Measurements from ENCODE around the gene RAB11FIP4.
"Not testable (repeated sequence)": the region's sequence is repeated elsewhere in the genome, so short reads cannot be mapped to it uniquely, and the experiment has no call there.

Gene RAB11FIP4, protein sequence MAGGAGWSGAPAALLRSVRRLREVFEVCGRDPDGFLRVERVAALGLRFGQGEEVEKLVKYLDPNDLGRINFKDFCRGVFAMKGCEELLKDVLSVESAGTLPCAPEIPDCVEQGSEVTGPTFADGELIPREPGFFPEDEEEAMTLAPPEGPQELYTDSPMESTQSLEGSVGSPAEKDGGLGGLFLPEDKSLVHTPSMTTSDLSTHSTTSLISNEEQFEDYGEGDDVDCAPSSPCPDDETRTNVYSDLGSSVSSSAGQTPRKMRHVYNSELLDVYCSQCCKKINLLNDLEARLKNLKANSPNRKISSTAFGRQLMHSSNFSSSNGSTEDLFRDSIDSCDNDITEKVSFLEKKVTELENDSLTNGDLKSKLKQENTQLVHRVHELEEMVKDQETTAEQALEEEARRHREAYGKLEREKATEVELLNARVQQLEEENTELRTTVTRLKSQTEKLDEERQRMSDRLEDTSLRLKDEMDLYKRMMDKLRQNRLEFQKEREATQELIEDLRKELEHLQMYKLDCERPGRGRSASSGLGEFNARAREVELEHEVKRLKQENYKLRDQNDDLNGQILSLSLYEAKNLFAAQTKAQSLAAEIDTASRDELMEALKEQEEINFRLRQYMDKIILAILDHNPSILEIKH

DNA sequence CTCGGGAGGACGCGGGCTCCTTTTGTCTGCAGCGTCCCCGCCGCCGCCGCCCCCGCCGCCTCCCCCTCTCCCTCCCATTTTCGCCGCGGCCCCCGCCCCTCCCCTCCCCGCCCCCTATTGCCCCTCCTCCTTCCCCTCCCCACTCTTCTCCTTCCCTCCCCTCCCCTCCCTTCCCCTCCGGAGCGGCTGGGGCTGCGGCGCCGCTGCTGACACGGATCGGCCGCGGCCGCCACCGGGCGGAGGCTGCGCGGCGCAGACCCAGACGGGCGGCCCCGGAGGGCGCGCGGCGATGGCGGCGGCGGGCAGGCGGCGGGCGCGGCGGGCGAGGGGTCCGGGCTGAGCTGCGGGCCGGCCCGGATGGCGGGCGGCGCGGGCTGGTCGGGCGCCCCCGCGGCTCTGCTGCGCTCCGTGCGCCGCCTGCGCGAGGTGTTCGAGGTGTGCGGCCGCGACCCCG, at the start of gene RAB11FIP4:
Gene RAB11FIP4, plus strand, starts transcription at position 180 of the 454 bp plus-strand sequence. Its CDS starts 178 bp downstream, at position 358.
- H3K4me3 ChIP-seq (ENCODE audit: low read depth, low read length): peak within 1 kb of the TSS; percentile 68
- H3K27me3 ChIP-seq (ENCODE audit: control insufficient read depth, insufficient read depth, low read length): peaks cover 49% of the 10 kb centered on the region
- H3K9ac ChIP-seq (ENCODE audit: low read length): peak within 1 kb of the TSS; percentile 48
- no peak within 1 kb of the TSS for H3K27ac ChIP-seq (ENCODE audit: low read depth, low read length)
- H3K9me3 ChIP-seq (ENCODE audit: control insufficient read depth, insufficient read depth, low read depth, low read length): no peaks in the 10 kb centered on the region
- H3K36me3 ChIP-seq (ENCODE audit: control insufficient read depth, insufficient read depth, low read length): no peaks in the 10 kb centered on the region
- peaks cover 18% of the 10 kb centered on the region for H3K4me1 ChIP-seq (ENCODE audit: control insufficient read depth, insufficient read depth, low read length)

DNA sequence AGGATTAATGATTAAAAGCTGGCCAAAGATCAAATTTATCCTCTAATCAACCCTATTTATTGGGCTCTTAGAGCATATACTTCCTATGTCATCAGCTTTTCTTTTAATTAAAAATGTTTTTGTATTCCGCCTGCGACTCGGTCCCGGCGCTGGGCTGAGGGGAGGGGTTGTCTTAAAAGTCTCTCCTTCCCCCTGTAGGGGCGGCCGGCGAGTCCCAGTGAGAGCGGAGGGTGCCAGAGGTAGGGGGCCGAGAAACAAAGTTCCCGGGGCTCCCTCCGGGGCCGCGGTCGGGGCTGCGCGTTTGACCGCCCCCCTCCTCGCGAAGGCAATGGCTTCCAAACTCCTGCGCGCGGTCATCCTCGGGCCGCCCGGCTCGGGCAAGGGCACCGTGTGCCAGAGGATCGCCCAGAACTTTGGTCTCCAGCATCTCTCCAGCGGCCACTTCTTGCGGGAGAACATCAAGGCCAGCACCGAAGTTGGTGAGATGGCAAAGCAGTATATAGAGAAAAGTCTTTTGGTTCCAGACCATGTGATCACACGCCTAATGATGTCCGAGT, 46.2 kb upstream of the RAB11FIP4 start:
- not testable (repeated sequence) for H3K4me3 ChIP-seq (ENCODE audit: low read depth, low read length); H3K9ac ChIP-seq (ENCODE audit: low read length); H3K9me3 ChIP-seq (ENCODE audit: control insufficient read depth, insufficient read depth, low read depth, low read length); H3K27ac ChIP-seq (ENCODE audit: low read depth, low read length); H3K4me1 ChIP-seq (ENCODE audit: control insufficient read depth, insufficient read depth, low read length); H3K27me3 ChIP-seq (ENCODE audit: control insufficient read depth, insufficient read depth, low read length)
- H3K36me3 ChIP-seq (ENCODE audit: control insufficient read depth, insufficient read depth, low read length): peaks cover 19% of the 10 kb centered on the region

DNA sequence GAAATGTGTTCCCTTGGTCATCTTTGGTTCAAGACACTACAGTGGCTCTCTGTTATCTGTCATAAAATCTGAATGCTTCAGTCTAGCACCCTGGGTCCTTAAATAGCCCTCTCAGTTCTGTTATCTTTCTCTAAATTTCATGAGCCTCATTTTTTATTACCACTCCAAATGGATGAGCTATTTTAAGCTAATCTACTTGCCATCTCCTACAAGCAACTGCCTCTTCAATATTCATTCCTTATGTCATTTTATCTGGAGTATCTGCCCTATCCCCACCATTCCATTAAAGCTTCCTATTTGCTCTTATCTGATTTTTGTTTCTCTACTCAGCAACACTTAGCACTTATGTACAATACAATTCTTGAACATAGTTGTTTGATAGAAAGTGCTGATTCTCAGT, 42.0 kb upstream of the RAB11FIP4 start:
- Histone ChIP-seq H3K27me3 (ENCODE audit: control insufficient read depth, insufficient read depth, low read length) (no peaks in the 10 kb centered on the region), H3K9me3 (ENCODE audit: control insufficient read depth, insufficient read depth, low read depth, low read length) (no peaks in the 10 kb centered on the region), H3K9ac (ENCODE audit: low read length) (no peak overlapping the region), H3K36me3 (ENCODE audit: control insufficient read depth, insufficient read depth, low read length) (peaks cover 49% of the 10 kb centered on the region), H3K27ac (ENCODE audit: low read depth, low read length) (no peak overlapping the region), H3K4me1 (ENCODE audit: control insufficient read depth, insufficient read depth, low read length) (no peaks in the 10 kb centered on the region), H3K4me3 (ENCODE audit: low read depth, low read length) (no peak overlapping the region)

DNA sequence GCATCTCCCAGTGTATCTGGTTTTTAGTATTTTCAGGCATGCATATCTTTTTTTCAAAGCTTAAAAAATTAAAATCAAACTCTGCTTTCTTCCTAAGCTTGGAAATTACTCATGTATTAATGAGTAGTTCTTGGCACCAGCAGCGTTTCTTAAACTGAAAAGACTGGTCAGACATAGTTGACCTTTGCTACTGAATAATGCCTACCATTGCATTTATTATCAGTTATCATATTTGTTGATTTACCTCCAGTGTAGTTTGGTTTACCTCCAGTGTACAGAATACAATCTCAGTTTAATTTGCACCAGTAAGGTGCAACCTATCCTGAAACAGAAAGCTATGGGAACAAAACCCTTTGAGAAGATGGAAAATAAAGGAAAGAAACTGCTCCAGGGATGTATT, 35.5 kb upstream of the RAB11FIP4 start:
- Histone ChIP-seq H3K9me3 (ENCODE audit: control insufficient read depth, insufficient read depth, low read depth, low read length) (no peaks in the 10 kb centered on the region), H3K27me3 (ENCODE audit: control insufficient read depth, insufficient read depth, low read length) (no peaks in the 10 kb centered on the region), H3K27ac (ENCODE audit: low read depth, low read length) (no peak overlapping the region), H3K4me3 (ENCODE audit: low read depth, low read length) (no peak overlapping the region), H3K36me3 (ENCODE audit: control insufficient read depth, insufficient read depth, low read length) (peaks cover 58% of the 10 kb centered on the region), H3K4me1 (ENCODE audit: control insufficient read depth, insufficient read depth, low read length) (no peaks in the 10 kb centered on the region), H3K9ac (ENCODE audit: low read length) (no peak overlapping the region)

DNA sequence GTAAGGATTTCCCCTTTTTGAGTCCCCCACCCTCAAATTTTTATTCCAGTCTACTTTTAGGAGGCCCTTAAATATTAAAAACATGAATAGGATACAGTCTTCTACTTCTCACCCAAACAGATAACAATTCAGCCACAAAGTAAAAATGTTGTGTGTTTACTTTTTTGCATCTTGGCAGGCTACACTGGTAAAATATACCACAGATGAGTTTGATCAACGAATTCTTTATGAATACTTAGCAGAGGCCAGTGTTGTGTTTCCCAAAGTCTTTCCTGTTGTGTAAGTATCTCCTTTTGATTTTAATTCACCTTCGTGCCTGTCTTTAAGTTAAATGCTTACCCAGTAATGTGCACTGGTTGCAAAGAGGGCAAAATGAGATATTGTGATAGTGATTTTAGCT, 34.4 kb upstream of the RAB11FIP4 start:
- Histone ChIP-seq H3K4me1 (ENCODE audit: control insufficient read depth, insufficient read depth, low read length) (no peaks in the 10 kb centered on the region), H3K4me3 (ENCODE audit: low read depth, low read length) (no peak overlapping the region), H3K9me3 (ENCODE audit: control insufficient read depth, insufficient read depth, low read depth, low read length) (no peaks in the 10 kb centered on the region), H3K9ac (ENCODE audit: low read length) (no peak overlapping the region), H3K27me3 (ENCODE audit: control insufficient read depth, insufficient read depth, low read length) (no peaks in the 10 kb centered on the region), H3K36me3 (ENCODE audit: control insufficient read depth, insufficient read depth, low read length) (peaks cover 61% of the 10 kb centered on the region), H3K27ac (ENCODE audit: low read depth, low read length) (no peak overlapping the region)

DNA sequence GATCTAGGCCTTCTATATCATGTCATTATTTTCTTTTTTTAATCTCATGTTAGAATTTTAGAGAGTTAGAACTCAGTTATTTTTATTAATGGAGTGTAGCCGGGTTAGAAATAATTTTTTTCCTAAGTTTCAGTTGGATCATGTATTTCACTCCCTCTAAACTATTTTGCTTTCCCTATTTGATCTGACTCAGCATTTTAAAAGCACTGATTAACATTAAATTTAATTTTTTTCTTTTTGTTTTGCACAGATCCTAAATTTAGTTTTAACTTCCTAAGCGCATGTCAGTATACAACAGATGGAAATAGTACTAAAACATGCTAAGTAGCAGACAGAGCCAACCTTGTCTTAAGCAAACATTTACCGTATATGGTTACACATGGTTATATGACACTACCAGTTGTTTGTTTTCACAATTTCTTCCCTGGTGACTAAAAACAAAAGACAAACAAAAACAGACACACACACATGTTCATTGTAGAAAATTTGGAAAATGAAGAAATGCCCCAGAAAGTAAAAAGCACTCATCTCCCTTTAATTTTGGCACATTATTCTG, 33.6 kb upstream of the RAB11FIP4 start:
- no peaks in the 10 kb centered on the region for H3K27me3 ChIP-seq (ENCODE audit: control insufficient read depth, insufficient read depth, low read length)
- no peak overlapping the region for H3K9ac ChIP-seq (ENCODE audit: low read length)
- no peak overlapping the region for H3K27ac ChIP-seq (ENCODE audit: low read depth, low read length)
- H3K4me1 ChIP-seq (ENCODE audit: control insufficient read depth, insufficient read depth, low read length): no peaks in the 10 kb centered on the region
- H3K4me3 ChIP-seq (ENCODE audit: low read depth, low read length): no peak overlapping the region
- H3K9me3 ChIP-seq (ENCODE audit: control insufficient read depth, insufficient read depth, low read depth, low read length): no peaks in the 10 kb centered on the region
- H3K36me3 ChIP-seq (ENCODE audit: control insufficient read depth, insufficient read depth, low read length): peaks cover 61% of the 10 kb centered on the region

DNA sequence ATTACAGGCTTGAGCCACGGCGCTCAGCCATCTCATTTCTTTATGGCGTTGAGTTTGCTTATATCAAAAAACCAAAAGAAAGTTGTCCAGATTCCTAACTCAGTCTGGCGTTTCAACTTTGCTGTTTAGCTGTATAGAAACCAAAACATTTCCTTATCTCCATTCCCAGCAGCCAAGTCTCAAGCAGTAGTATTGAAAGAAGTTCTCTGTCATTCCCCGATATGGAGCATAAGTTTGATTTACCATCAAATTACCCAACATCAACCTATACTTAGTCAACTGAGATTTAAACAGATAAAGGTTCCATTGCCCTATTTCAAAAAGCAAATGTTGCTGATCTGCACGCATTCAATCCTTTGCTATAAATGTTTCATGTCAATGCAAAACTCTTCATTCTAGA, 27.5 kb upstream of the RAB11FIP4 start:
- Histone ChIP-seq H3K27ac (ENCODE audit: low read depth, low read length) (no peak overlapping the region), H3K36me3 (ENCODE audit: control insufficient read depth, insufficient read depth, low read length) (peaks cover 35% of the 10 kb centered on the region), H3K9ac (ENCODE audit: low read length) (no peak overlapping the region), H3K9me3 (ENCODE audit: control insufficient read depth, insufficient read depth, low read depth, low read length) (no peaks in the 10 kb centered on the region), H3K4me1 (ENCODE audit: control insufficient read depth, insufficient read depth, low read length) (no peaks in the 10 kb centered on the region), H3K27me3 (ENCODE audit: control insufficient read depth, insufficient read depth, low read length) (no peaks in the 10 kb centered on the region), H3K4me3 (ENCODE audit: low read depth, low read length) (no peak overlapping the region)

DNA sequence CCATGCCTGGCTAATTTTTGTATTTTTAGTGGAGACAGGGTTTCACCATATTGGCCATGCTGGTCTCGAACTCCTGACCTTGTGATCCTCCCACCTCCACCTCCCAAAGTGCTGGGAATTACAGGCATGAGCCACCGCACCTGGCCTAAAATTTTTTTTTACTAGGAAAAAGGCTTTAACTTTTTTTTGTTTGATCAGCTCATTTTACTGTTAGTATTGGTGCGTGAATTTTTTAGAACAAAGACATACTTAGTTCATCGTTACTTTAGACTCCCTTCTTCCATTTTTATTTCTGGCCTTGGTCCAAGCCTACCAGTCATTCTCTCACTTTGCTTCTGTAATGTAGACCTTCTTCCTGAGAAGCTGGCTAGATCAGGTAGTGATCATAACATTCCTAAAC, 25.4 kb upstream of the RAB11FIP4 start:
- Histone ChIP-seq H3K9me3 (ENCODE audit: control insufficient read depth, insufficient read depth, low read depth, low read length) (no peaks in the 10 kb centered on the region), H3K36me3 (ENCODE audit: control insufficient read depth, insufficient read depth, low read length) (peaks cover 19% of the 10 kb centered on the region), H3K27ac (ENCODE audit: low read depth, low read length) (no peak overlapping the region)

DNA sequence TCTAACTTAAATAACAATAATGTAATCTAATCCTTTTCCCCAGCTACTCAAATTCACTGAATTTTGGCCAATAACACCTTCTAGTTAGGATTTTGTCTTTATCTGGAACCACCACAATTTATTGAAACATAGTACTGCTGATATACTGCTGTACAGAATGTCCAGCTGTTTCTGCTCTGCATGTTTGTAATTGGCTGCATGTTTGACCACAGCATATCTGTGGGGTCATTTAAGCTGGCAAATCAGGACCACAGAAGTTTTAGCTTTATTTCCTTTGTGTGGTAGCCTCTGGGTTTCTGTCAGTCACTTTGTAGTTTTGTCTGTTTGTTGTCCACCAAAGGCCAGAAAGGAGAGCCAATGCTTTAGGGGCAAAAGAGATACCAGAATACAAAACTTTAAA, 22.2 kb upstream of the RAB11FIP4 start:
- Histone ChIP-seq H3K27ac (ENCODE audit: low read depth, low read length) (no peak overlapping the region), H3K4me1 (ENCODE audit: control insufficient read depth, insufficient read depth, low read length) (no peaks in the 10 kb centered on the region), H3K4me3 (ENCODE audit: low read depth, low read length) (no peak overlapping the region), H3K9me3 (ENCODE audit: control insufficient read depth, insufficient read depth, low read depth, low read length) (no peaks in the 10 kb centered on the region), H3K36me3 (ENCODE audit: control insufficient read depth, insufficient read depth, low read length) (peaks cover 11% of the 10 kb centered on the region), H3K27me3 (ENCODE audit: control insufficient read depth, insufficient read depth, low read length) (no peaks in the 10 kb centered on the region), H3K9ac (ENCODE audit: low read length) (no peak overlapping the region)

More for the DNA sequence above, 25.4 kb upstream of the RAB11FIP4 start:
- Histone ChIP-seq H3K9ac (ENCODE audit: low read length) (no peak overlapping the region), H3K4me1 (ENCODE audit: control insufficient read depth, insufficient read depth, low read length) (no peaks in the 10 kb centered on the region), H3K27me3 (ENCODE audit: control insufficient read depth, insufficient read depth, low read length) (no peaks in the 10 kb centered on the region), H3K4me3 (ENCODE audit: low read depth, low read length) (no peak overlapping the region)

DNA sequence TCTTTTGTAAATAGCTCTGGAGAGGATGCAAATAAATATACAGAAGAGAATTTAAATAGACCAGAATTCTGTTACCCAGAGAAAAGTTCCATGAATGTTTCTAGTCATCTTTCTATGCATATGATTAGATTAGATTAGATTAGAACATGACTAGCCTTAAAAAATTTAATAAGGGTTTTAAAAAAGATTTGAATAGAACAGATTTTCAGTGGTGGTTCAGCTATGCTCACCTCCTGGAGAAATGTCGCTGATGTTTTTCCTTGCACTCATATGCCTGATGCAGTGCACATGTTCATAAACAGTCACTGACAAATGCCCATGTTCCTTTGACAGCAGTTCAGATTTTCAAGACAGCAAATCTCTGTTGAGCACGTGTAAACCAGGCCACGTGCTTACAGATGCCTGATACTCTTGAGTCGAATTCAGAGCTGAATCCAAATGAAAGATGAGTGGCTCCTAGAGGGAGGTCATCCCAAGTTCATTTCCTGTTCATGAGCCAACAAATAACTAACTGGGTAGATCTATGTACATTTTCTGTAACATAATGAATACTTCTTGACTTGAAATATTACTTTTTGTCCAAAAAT, 19.9 kb upstream of the RAB11FIP4 start:
- Histone ChIP-seq H3K27me3 (ENCODE audit: control insufficient read depth, insufficient read depth, low read length) (no peaks in the 10 kb centered on the region), H3K9me3 (ENCODE audit: control insufficient read depth, insufficient read depth, low read depth, low read length) (no peaks in the 10 kb centered on the region), H3K27ac (ENCODE audit: low read depth, low read length) (no peak overlapping the region), H3K4me1 (ENCODE audit: control insufficient read depth, insufficient read depth, low read length) (no peaks in the 10 kb centered on the region), H3K4me3 (ENCODE audit: low read depth, low read length) (no peak overlapping the region), H3K36me3 (ENCODE audit: control insufficient read depth, insufficient read depth, low read length) (peaks cover 11% of the 10 kb centered on the region; the same call in 1 of the 2 replicates), H3K9ac (ENCODE audit: low read length) (no peak overlapping the region)
